ENCODE results near the gene RNASE11.

The RNASE11 gene

GRCh38 chr14:20587489-20588154 is at the start of gene RNASE11:
Gene RNASE11, minus strand, starts transcription at chr14:20588001.
- Histone ChIP-seq H3K4me3 (no peak within 1 kb of the TSS), H3K27me3 (peaks cover 0 to 19% of the 10 kb centered on the region in 2 donors), H3K27ac (no peak within 1 kb of the TSS), H3K36me3 (no peaks in the 10 kb centered on the region), H3K9me3 (no peaks in the 10 kb centered on the region), H3K4me1 (no peaks in the 10 kb centered on the region)
- DNase-seq = no peak
- TF ChIP-seq CTCF (IDR thresholded peaks at IDR 0.05) = no peak
- intact Hi-C loops (cut with DNase I; ENCODE audit: low total_unique reads) = no loop called here

- no peaks in the 10 kb centered on the region for H3K9me3 ChIP-seq
- H3K27ac ChIP-seq = no peak overlapping the region
- H3K36me3 ChIP-seq = no peaks in the 10 kb centered on the region
- intact Hi-C loops (cut with DNase I; ENCODE audit: low total_unique reads) = no loop called here
- no peak for TF ChIP-seq CTCF (IDR thresholded peaks at IDR 0.05)
- peak overlapping the region; percentile 20 to 48 for H3K4me3 ChIP-seq
- DNase-seq = peak in 1 of 2 donors; percentile 36
- H3K27me3 ChIP-seq = no peaks in the 10 kb centered on the region
- peaks cover 0 to 31% (median 20%) of the 10 kb centered on the region in 4 donors for H3K4me1 ChIP-seq
These were observed 45.3 kb upstream of the RNASE11 start for GRCh38 chr14:20632831-20633691.

- H3K9me3 ChIP-seq = no peaks in the 10 kb centered on the region
- no peak for DNase-seq
- intact Hi-C loops (cut with DNase I; ENCODE audit: low total_unique reads) = no loop called here
- TF ChIP-seq CTCF (IDR thresholded peaks at IDR 0.05) = no peak
- H3K4me3 ChIP-seq = peak overlapping the region; percentile 20 to 48
- no peak overlapping the region for H3K27ac ChIP-seq
- peaks cover 0 to 34% (median 20%) of the 10 kb centered on the region in 4 donors for H3K4me1 ChIP-seq
- H3K27me3 ChIP-seq = no peaks in the 10 kb centered on the region
- H3K36me3 ChIP-seq = no peaks in the 10 kb centered on the region
These were observed 44.6 kb upstream of the RNASE11 start for GRCh38 chr14:20632448-20632830.

GRCh38 chr14:20631880-20632389 is 44.1 kb upstream of the RNASE11 start:
- intact Hi-C loops (cut with DNase I; ENCODE audit: low total_unique reads) = no loop called here
- no peaks in the 10 kb centered on the region for H3K36me3 ChIP-seq
- no peaks in the 10 kb centered on the region for H3K9me3 ChIP-seq
- TF ChIP-seq CTCF (IDR thresholded peaks at IDR 0.05) = no peak
- H3K27me3 ChIP-seq = no peaks in the 10 kb centered on the region
- no peak overlapping the region for H3K27ac ChIP-seq
- H3K4me3 ChIP-seq = peak overlapping the region; percentile 20 to 48
- peaks cover 0 to 37% (median 23%) of the 10 kb centered on the region in 4 donors for H3K4me1 ChIP-seq
- peak in 1 of 2 donors; percentile 78 for DNase-seq

- peak overlapping the region; percentile 20 to 48 for H3K4me3 ChIP-seq
- no peaks in the 10 kb centered on the region for H3K36me3 ChIP-seq
- peak in 1 of 2 donors; percentile 42 for DNase-seq
- TF ChIP-seq CTCF (IDR thresholded peaks at IDR 0.05) = no peak
- intact Hi-C loops (cut with DNase I; ENCODE audit: low total_unique reads) = no loop called here
- peak overlapping the region in 1 of 2 donors; percentile 12 for H3K27ac ChIP-seq
- no peaks in the 10 kb centered on the region for H3K9me3 ChIP-seq
- peaks cover 0 to 44% (median 30%) of the 10 kb centered on the region in 4 donors for H3K4me1 ChIP-seq
- no peaks in the 10 kb centered on the region for H3K27me3 ChIP-seq
These were observed 43.5 kb upstream of the RNASE11 start for GRCh38 chr14:20631023-20631879.
